GM18505 (cell line): ENCODE measurements around the gene HS3ST4.
"Not testable (repeated sequence)": the region's sequence is repeated elsewhere in the genome, so short reads cannot be mapped to it uniquely, and the experiment has no call there.

ENCODE experiments used
- ATAC-seq: cut with Tn5 transposase; IDR thresholded peaks from one replicate; pipeline ENCODE4 v1.9.1; 2021; ENCODE audit not compliant: unreplicated experiment
- POLR2A ChIP-seq: IDR thresholded peaks from 4 replicates; pipeline ENCODE4 v1.6.1; 2011; ENCODE audit warnings: borderline replicate concordance; ENCODE audit not compliant: insufficient read depth, insufficient read length; ENCODE audit errors: extremely low read depth

The HS3ST4 gene

GRCh38 chr16:25966172-25967097, 274.7 kb downstream of the HS3ST4 start:
- ATAC-seq, result no peak
- no peak for TF ChIP-seq POLR2A

- no peak for ATAC-seq
- no peak for TF ChIP-seq POLR2A
Measured at GRCh38 chr16:25977121-25977520, 285.4 kb downstream of the HS3ST4 start.

- no peak for ATAC-seq
- no peak for TF ChIP-seq POLR2A
Measured at GRCh38 chr16:25978218-25978617, 286.5 kb downstream of the HS3ST4 start.

- TF ChIP-seq POLR2A, result no peak
- no peak for ATAC-seq
Measured at GRCh38 chr16:25988084-25988483, 296.3 kb downstream of the HS3ST4 start.

GRCh38 chr16:25988882-25989281, 297.1 kb downstream of the HS3ST4 start:
- ATAC-seq, result no peak
- no peak for TF ChIP-seq POLR2A

- ATAC-seq, result no peak
- TF ChIP-seq POLR2A, result no peak
Measured at GRCh38 chr16:25996052-25996451, 304.3 kb downstream of the HS3ST4 start.

- ATAC-seq, result no peak
Measured at GRCh38 chr16:26005336-26005735, 313.6 kb downstream of the HS3ST4 start.

GRCh38 chr16:26012376-26012775, 320.6 kb downstream of the HS3ST4 start:
- TF ChIP-seq POLR2A, result no peak

More at GRCh38 chr16:26005336-26005735, 313.6 kb downstream of the HS3ST4 start:
- TF ChIP-seq POLR2A, result no peak

GRCh38 chr16:26015776-26016175, 324.0 kb downstream of the HS3ST4 start:
- no peak for TF ChIP-seq POLR2A
- ATAC-seq, result no peak

More at GRCh38 chr16:26012376-26012775, 320.6 kb downstream of the HS3ST4 start:
- ATAC-seq, result no peak

GRCh38 chr16:26016989-26017388, 325.2 kb downstream of the HS3ST4 start:
- no peak for TF ChIP-seq POLR2A
- ATAC-seq, result no peak

GRCh38 chr16:26019381-26020242, 327.9 kb downstream of the HS3ST4 start:
- ATAC-seq, result no peak
- TF ChIP-seq POLR2A, result no peak

GRCh38 chr16:26026709-26027450, 335.1 kb downstream of the HS3ST4 start:
- no peak for TF ChIP-seq POLR2A
- ATAC-seq, result no peak

- ATAC-seq, result no peak
- TF ChIP-seq POLR2A, result no peak
Measured at GRCh38 chr16:26031286-26031685, 339.5 kb downstream of the HS3ST4 start.

- not testable (repeated sequence) for ATAC-seq
Measured at GRCh38 chr16:26032661-26033060, 340.9 kb downstream of the HS3ST4 start.
